Right atrium auricular region (tissue), 2 donors: Measurements from ENCODE around the gene KIF27. TPM values are rescaled to one million over a fixed set of nuclear protein-coding genes. Genes with fewer than 3 reads are reported as not detected.

Experiments used
- DNase-seq: peaks from one replicate; pipeline ENCODE4 v3.0.0-alpha.2; 2019; ENCODE audit warnings: low spot score
- H3K27ac ChIP-seq, 2 donors: fragments of 200-600 bp; sonication (generic); 1 replicate in 1 of 2; 2 replicates in 1 of 2; pipeline ENCODE4 v1.5.1; 2016 to 2019
- H3K27me3 ChIP-seq, 2 donors: fragments of 200-600 bp; sonication (generic); one replicate each; pipeline versions ENCODE4 v1.5.1 to v1.6.0; 2017 to 2019
- H3K36me3 ChIP-seq: fragments of 200-600 bp; sonication (generic); one replicate; pipeline ENCODE4 v1.5.1; 2016
- H3K4me1 ChIP-seq, 2 donors: fragments of 200-600 bp; sonication (generic); one replicate each; pipeline versions ENCODE4 v1.5.1 to v1.6.0; 2017 to 2019
- H3K4me3 ChIP-seq, 2 donors: fragments of 200-600 bp; sonication (generic); 1 replicate in 1 of 2; 2 replicates in 1 of 2; pipeline ENCODE4 v1.5.1; 2017 to 2019; ENCODE audit warnings: mild to moderate bottlenecking in 1 of 2, moderate library complexity in 1 of 2
- H3K9me3 ChIP-seq, 2 donors: fragments of 200-600 bp; sonication (generic); one replicate each; pipeline ENCODE4 v1.5.1; 2019
- CTCF ChIP-seq, 2 donors: fragments of 200-600 bp; sonication (generic); IDR thresholded peaks; one replicate each; pipeline ENCODE4 v1.5.1; 2019; ENCODE audit warnings: antibody characterized with exemption in 2 of 2
- total RNA-seq, 2 donors: library from RNA; depleted of rRNA; stranded (reverse); fragments of >200 nt; gene quantifications; one replicate each; pipeline ENCODE4 v1.1.0, GENCODE V29; 2016

Gene KIF27
- total RNA-seq, 2 donors from 2014 or later, result 4.3 to 4.6 TPM

DNA sequence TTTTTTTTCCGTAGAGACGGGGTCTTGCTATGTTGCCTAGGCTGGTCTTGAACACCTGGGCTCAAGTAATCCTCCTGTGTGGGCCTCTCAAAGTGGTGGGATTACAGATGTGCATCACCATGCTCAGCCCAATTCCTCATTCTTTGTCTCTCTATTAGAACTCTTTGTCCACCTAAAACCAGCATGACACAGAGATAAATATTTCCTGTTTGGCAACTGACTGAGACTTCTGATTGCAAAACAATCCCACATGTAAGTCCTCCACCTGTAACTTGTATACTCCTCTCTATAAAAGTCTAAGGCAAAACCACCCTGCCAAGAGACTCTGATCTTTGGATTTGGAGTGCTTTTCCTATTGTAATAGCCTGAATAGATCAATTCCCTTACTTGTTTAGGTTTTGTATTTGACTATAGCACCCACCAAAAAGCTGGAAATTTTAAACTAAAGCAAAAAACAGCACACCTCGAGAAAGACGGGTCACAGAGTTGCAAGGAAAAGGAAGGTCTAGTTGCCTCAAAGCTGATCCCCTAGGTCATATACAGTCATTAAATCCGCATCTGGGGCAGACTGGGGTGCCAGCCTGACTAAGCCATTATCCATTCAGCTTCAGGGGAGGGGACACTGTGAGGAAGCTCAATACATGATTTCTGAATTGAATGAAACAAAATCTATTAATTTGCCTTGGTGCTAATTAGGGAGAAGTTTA is 13.5 kb upstream of the KIF27 start:
- no peak overlapping the region for H3K27ac ChIP-seq
- no peak for TF ChIP-seq CTCF (IDR thresholded peaks at IDR 0.05)
- peaks cover 0 to 8% of the 10 kb centered on the region in 2 donors for H3K4me1 ChIP-seq
- H3K27me3 ChIP-seq, result no peaks in the 10 kb centered on the region
- DNase-seq, result no peak
- H3K4me3 ChIP-seq, result no peak overlapping the region
- H3K36me3 ChIP-seq, result peaks cover 12% of the 10 kb centered on the region
- H3K9me3 ChIP-seq, result no peaks in the 10 kb centered on the region

DNA sequence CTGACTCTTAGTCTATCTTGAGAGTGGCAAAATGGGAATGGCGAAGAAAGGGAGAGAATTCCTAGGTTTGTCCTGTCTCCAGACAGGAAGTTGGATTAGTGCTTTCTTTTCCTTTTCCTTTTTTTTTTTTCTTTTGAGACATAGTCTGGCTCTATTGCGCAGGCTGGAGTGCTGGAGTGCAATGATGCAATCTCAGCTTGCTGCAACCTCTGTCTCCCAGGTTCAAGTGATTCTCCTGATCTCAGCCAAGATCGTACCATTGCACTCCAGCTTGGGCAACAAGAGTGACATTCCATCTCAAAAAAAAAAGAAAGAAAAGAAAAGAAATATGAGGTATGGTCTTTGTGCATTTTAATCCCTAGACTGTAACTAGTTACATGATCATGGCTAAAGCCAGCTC is 12.6 kb upstream of the KIF27 start:
- H3K27ac ChIP-seq, result no peak overlapping the region
- no peak overlapping the region for H3K4me3 ChIP-seq
- no peak for DNase-seq
- H3K27me3 ChIP-seq, result no peaks in the 10 kb centered on the region
- no peak for TF ChIP-seq CTCF (IDR thresholded peaks at IDR 0.05)
- peaks cover 3% of the 10 kb centered on the region for H3K36me3 ChIP-seq
- peaks cover 0 to 8% of the 10 kb centered on the region in 2 donors for H3K4me1 ChIP-seq
- no peaks in the 10 kb centered on the region for H3K9me3 ChIP-seq

DNA sequence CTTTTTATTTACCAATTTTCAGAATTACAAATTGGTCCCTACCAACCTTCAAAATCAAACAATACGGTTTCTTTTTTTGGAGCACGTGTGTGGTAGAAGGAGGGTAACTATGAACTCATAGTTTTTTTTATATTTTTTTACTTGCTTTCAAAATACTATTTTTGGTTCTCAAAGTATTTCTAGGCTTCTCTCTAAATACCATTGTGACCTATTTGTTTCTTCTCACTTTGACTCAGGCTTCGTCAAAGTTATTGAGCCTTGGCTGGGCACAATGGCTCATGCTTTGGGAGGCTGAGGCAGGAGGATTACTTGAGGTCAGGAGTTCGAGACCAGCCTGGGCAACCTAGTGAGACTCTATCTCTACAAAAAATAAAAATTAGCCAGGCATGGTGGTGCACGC is 11.6 kb upstream of the KIF27 start:
- no peak overlapping the region for H3K27ac ChIP-seq
- H3K27me3 ChIP-seq, result no peaks in the 10 kb centered on the region
- H3K4me3 ChIP-seq, result no peak overlapping the region
- H3K9me3 ChIP-seq, result no peaks in the 10 kb centered on the region
- H3K4me1 ChIP-seq, result peaks cover 0 to 8% of the 10 kb centered on the region in 2 donors
- no peak for DNase-seq
- H3K36me3 ChIP-seq, result no peaks in the 10 kb centered on the region
- no peak for TF ChIP-seq CTCF (IDR thresholded peaks at IDR 0.05)

DNA sequence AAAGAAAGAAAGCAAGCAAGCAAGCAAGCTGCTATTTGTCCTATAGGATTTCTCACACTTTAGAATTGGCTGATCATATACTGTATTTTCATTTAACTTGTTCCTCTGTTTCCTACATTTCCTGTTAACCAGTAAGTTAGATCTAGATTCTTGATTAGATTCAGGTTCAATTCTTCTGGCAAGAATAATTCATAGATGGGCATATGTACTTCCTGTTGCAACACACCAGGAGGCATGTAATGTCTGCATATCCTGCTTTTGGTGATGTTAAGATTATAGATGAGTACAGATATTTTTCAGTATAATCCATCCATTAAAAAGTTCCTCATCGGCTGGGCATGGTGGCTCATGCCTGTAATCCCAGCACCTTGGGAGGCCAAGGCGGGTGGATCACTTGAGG is 10.8 kb upstream of the KIF27 start:
- Histone ChIP-seq H3K36me3 (no peaks in the 10 kb centered on the region), H3K4me3 (no peak overlapping the region), H3K27ac (no peak overlapping the region), H3K4me1 (peaks cover 0 to 8% of the 10 kb centered on the region in 2 donors), H3K27me3 (no peaks in the 10 kb centered on the region), H3K9me3 (no peaks in the 10 kb centered on the region)
- DNase-seq, result no peak
- no peak for TF ChIP-seq CTCF (IDR thresholded peaks at IDR 0.05)

GRCh38 chr9:83930881-83931280 is 9.6 kb upstream of the KIF27 start:
- H3K4me3 ChIP-seq, result no peak overlapping the region
- no peaks in the 10 kb centered on the region for H3K36me3 ChIP-seq
- TF ChIP-seq CTCF (IDR thresholded peaks at IDR 0.05), result no peak
- DNase-seq, result no peak
- H3K9me3 ChIP-seq, result no peaks in the 10 kb centered on the region
- peaks cover 0 to 8% of the 10 kb centered on the region in 2 donors for H3K4me1 ChIP-seq
- no peaks in the 10 kb centered on the region for H3K27me3 ChIP-seq
- no peak overlapping the region for H3K27ac ChIP-seq

DNA sequence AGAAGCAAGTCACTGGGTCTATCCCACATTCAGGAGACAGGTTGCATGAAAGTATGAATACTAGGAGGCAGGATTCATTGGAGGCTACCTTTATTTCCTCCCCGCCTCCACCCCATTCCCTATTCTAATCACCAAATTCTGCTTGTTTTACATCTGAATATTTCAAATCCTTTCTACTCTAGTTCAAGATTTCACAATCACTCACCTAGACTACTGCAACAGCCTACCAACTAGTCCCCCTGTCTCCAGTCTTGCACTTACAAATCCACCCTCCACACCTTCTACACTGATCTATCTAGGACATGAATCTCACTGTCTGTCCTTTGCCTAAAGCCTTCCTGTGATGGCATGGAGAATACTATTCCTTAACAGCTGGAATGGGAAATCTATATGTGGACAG is 6.4 kb upstream of the KIF27 start:
- Histone ChIP-seq H3K4me3 (no peak overlapping the region), H3K27ac (no peak overlapping the region), H3K9me3 (no peaks in the 10 kb centered on the region), H3K27me3 (no peaks in the 10 kb centered on the region), H3K4me1 (no peaks in the 10 kb centered on the region), H3K36me3 (no peaks in the 10 kb centered on the region)
- no peak for TF ChIP-seq CTCF (IDR thresholded peaks at IDR 0.05)
- DNase-seq, result no peak
